ENCODE data around the gene CACNA2D1. TPM values are rescaled to one million over a fixed set of nuclear protein-coding genes. Genes with fewer than 3 reads are reported as not detected.

Gene CACNA2D1
- total and polyA plus RNA-seq, 4 donors = 1.1 to 33.4 (median 6.5) TPM

DNA sequence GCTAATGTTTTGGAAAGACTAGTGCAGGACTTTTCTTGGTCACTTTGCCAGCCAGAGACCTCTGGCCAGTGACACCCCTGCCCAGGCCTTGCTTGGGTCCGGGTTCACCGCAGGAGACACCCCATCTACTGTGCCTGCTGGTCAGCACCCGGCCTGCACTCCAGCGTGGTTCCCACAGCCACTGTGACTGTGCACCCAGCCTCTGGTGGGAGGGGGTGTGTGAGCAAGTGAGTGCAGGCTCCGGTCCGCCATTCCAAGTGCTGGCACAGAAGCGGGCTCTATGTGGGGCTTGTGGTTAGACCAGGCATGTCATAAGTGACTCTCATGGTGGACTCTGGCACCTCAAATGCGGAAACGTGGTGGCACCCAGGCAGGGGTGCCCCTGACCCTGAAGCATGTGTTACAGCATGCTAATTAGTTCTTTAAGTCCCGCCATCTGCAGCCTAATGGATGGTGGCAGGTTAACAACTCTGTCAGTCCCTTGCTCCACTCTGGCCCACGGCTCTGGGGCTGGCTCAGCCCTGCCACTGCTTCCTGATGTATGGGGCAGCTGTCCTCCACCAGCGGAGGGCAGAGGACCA lies 361.8 kb downstream of the CACNA2D1 start:
- TF ChIP-seq CTCF (IDR thresholded peaks at IDR 0.05; ENCODE audit: control extremely low read depth, extremely low read depth) = no peak
- Histone ChIP-seq H3K4me1 (ENCODE audit: control insufficient read depth in 5 of 5, insufficient read depth in 5 of 5, low read length in 5 of 5) (peaks cover 0 to 2% (median 0%) of the 10 kb centered on the region in 5 donors), H3K27me3 (ENCODE audit: control insufficient read depth in 3 of 3, insufficient read depth in 3 of 3, low read length in 2 of 3) (no peaks in the 10 kb centered on the region), H3K9me3 (ENCODE audit: control insufficient read depth in 4 of 4, insufficient read depth in 3 of 4, low read length in 3 of 4) (no peaks in the 10 kb centered on the region), H3K27ac (ENCODE audit: low read depth in 1 of 2, low read length in 1 of 2) (no peak overlapping the region), H3K36me3 (ENCODE audit: control insufficient read depth in 4 of 4, insufficient read depth in 4 of 4, low read length in 4 of 4) (peaks cover 0 to 10% (median 4%) of the 10 kb centered on the region in 4 donors), H3K9ac (ENCODE audit: insufficient read depth in 1 of 2, low read length in 2 of 2) (no peak overlapping the region), H3K4me3 (no peak overlapping the region)
- DNase-seq = no peak
- WGBS, 2 donors = 82 to 84% methylated on average over 12 of the region's 12 CpGs
- no peak for ATAC-seq (ENCODE audit: insufficient read depth, low FRiP score)

DNA sequence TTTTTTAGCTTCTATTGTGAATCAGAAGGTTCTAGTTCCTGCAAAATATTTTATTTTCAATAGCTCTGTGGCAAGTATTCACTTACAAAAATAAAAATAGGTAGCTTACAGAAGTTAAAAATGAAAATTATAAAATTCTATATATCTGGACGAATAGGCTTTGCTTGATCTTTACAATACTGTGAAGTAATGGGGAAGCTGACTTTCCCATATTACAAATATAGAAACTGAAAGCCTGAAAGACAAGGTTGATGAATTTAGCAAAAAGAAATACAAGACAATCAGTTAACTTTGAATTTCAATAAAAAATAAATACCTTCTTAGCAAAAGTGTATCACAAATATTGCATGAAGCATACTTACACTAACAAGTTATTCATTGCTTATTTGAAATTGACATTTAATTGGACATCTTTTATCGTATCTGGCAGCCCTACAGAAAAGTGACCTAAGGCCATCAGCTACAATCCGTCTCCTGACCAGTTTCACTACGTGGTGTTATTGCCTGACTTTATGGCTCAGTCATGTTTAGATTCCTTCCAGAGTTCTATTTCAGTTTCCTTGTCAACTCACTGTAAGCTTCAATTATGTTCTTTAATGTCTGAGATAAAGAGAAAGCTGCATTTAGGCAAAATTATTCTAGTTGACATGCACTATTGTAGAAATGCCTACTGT lies 363.2 kb downstream of the CACNA2D1 start:
- H3K27ac ChIP-seq (ENCODE audit: low read depth in 1 of 2, low read length in 1 of 2) = no peak overlapping the region
- H3K27me3 ChIP-seq (ENCODE audit: control insufficient read depth in 3 of 3, insufficient read depth in 3 of 3, low read length in 2 of 3) = no peaks in the 10 kb centered on the region
- ATAC-seq (ENCODE audit: insufficient read depth, low FRiP score) = no peak
- H3K36me3 ChIP-seq (ENCODE audit: control insufficient read depth in 4 of 4, insufficient read depth in 4 of 4, low read length in 4 of 4) = peaks cover 0 to 10% (median 4%) of the 10 kb centered on the region in 4 donors
- 71 to 79% methylated on average over 4 of the region's 4 CpGs for WGBS, 2 donors
- no peaks in the 10 kb centered on the region for H3K4me1 ChIP-seq (ENCODE audit: control insufficient read depth in 5 of 5, insufficient read depth in 5 of 5, low read length in 5 of 5)
- peak in 2 of 3 donors; percentile 2 to 13 for DNase-seq
- H3K9ac ChIP-seq (ENCODE audit: insufficient read depth in 1 of 2, low read length in 2 of 2) = no peak overlapping the region
- no peaks in the 10 kb centered on the region for H3K9me3 ChIP-seq (ENCODE audit: control insufficient read depth in 4 of 4, insufficient read depth in 3 of 4, low read length in 3 of 4)
- no peak overlapping the region for H3K4me3 ChIP-seq
- no peak for TF ChIP-seq CTCF (IDR thresholded peaks at IDR 0.05; ENCODE audit: control extremely low read depth, extremely low read depth)

- 93 to 95% methylated on average over 8 of the region's 8 CpGs for WGBS, 2 donors
- H3K27ac ChIP-seq (ENCODE audit: low read depth in 1 of 2, low read length in 1 of 2) = no peak overlapping the region
- TF ChIP-seq CTCF (IDR thresholded peaks at IDR 0.05; ENCODE audit: control extremely low read depth, extremely low read depth) = no peak
Observed at GRCh38 chr7:82079527-82079926, 364.1 kb downstream of the CACNA2D1 start.

More at GRCh38 chr7:82079527-82079926, 364.1 kb downstream of the CACNA2D1 start:
- Histone ChIP-seq H3K9me3 (ENCODE audit: control insufficient read depth in 4 of 4, insufficient read depth in 3 of 4, low read length in 3 of 4) (no peaks in the 10 kb centered on the region), H3K4me1 (ENCODE audit: control insufficient read depth in 5 of 5, insufficient read depth in 5 of 5, low read length in 5 of 5) (no peaks in the 10 kb centered on the region), H3K36me3 (ENCODE audit: control insufficient read depth in 4 of 4, insufficient read depth in 4 of 4, low read length in 4 of 4) (peaks cover 0 to 9% (median 4%) of the 10 kb centered on the region in 4 donors), H3K9ac (ENCODE audit: insufficient read depth in 1 of 2, low read length in 2 of 2) (no peak overlapping the region), H3K4me3 (no peak overlapping the region), H3K27me3 (ENCODE audit: control insufficient read depth in 3 of 3, insufficient read depth in 3 of 3, low read length in 2 of 3) (no peaks in the 10 kb centered on the region)
- no peak for DNase-seq
- no peak for ATAC-seq (ENCODE audit: insufficient read depth, low FRiP score)

All from lung (tissue), 12 donors.